BE2C (cell line): ENCODE results near the gene LAIR1.
"Not testable (repeated sequence)": the region's sequence is repeated elsewhere in the genome, so short reads cannot be mapped to it uniquely, and the experiment has no call there.

ENCODE experiments used
- DNase-seq: peaks from one replicate; pipeline ENCODE4 v3.0.0-alpha.2; 2020
- H3K27me3 ChIP-seq: fragments of 250-450 bp; sonication (Bioruptor Pico); 2 replicates; pipeline ENCODE4 v1.5.1; 2020; ENCODE audit warnings: mild to moderate bottlenecking
- H3K36me3 ChIP-seq: fragments of 250-450 bp; sonication (Bioruptor Pico); 2 replicates; pipeline ENCODE4 v1.5.1; 2020; ENCODE audit warnings: mild to moderate bottlenecking
- H3K4me1 ChIP-seq: fragments of 250-450 bp; sonication (Bioruptor Pico); 2 replicates; pipeline ENCODE4 v1.5.1; 2020
- H3K4me3 ChIP-seq: 2 replicates; pipeline ENCODE4 v1.5.1; 2011; ENCODE audit warnings: low read depth, low read length
- H3K9me3 ChIP-seq: fragments of 250-450 bp; sonication (Bioruptor Pico); 2 replicates; pipeline ENCODE4 v1.5.1; 2020
- CTCF ChIP-seq: IDR thresholded peaks from 2 replicates; pipeline ENCODE4 v1.5.1; 2012; ENCODE audit warnings: mild to moderate bottlenecking, low read depth, low read length

The LAIR1 gene

DNA sequence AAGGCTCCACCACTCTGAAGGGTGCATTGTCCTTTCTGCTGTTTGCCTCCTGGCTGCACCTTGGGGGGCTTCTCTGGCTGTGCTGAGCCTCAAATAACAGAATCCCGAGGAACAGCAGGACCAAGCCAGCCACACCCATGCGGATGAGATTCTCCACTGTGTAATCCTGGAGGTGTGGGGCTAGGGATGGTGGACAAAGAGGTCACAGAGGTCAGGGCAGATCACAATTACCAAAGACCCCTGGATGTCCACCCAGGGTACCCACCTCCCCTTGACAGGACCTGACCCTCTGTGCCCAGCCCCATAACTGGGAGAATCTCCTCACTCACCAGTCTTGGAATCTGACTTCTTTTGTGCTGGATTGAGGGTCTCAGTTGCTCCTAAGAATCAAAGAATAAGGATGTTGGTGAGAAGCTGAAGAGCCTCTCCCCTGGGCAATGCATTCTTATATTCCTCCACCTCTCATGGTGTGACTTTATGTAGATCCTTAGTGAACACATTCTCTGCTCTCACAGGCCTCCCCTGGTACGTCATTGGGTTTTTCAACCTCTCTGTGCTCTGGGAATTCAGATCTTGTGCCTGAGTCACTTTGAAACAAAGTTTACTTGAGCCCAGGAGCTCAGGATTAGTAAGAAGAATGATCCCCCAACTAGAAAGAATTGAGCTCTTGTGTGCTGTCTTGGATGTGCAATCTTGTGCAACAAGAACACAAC is 31.0 kb downstream of the LAIR1 start:
- H3K36me3 ChIP-seq = no peaks in the 10 kb centered on the region
- TF ChIP-seq CTCF = no peak
- H3K9me3 ChIP-seq = no peaks in the 10 kb centered on the region
- no peak overlapping the region for H3K4me3 ChIP-seq
- no peaks in the 10 kb centered on the region for H3K4me1 ChIP-seq
- no peak for DNase-seq
- H3K27me3 ChIP-seq = peaks cover 29% of the 10 kb centered on the region

DNA sequence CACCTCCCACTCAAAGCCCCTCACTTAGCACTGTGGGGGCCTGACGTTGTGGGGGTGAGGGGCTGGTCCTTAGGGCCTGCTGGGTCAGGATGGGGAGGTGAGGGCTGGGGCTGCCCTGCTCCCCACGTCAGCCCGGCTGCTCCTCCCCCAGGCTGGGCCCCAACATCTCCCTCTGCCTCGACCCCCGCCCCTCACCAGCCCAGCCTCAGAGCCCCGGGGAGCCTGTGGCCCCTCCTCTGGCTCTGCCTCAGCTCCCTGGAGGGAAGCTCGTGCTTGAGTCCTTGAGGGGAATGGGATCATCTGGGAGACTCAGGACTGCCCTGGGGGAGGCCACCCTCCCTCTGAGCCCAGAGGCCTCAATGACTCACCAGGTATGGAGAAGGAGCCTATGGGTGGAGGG is 32.6 kb downstream of the LAIR1 start:
- H3K27me3 ChIP-seq = peaks cover 15% of the 10 kb centered on the region
- H3K4me3 ChIP-seq = no peak overlapping the region
- H3K4me1 ChIP-seq = no peaks in the 10 kb centered on the region
- TF ChIP-seq CTCF = no peak
- no peaks in the 10 kb centered on the region for H3K9me3 ChIP-seq
- no peaks in the 10 kb centered on the region for H3K36me3 ChIP-seq
- no peak for DNase-seq

DNA sequence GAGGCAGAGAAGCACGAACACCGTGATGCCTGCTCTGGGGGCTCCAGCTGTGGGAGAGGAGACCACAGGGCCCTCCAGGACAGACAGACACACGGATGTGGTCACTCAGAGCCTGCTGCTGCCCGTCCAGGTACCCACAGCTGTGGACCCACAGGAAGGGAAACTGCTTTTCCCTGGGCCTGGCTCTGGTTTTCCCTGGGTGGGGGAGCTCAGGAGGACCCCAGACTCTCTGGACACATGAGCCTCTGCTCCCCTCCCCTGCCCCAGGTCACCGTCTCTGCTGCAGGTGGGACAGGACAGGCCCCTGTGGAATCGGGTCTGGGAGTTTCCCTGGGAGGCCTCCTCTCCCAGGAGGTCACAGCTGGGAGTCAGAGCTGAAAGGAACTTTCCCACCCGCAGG is 33.1 kb downstream of the LAIR1 start:
- Histone ChIP-seq H3K4me3 (no peak overlapping the region), H3K27me3 (peaks cover 13% of the 10 kb centered on the region), H3K36me3 (no peaks in the 10 kb centered on the region), H3K4me1 (no peaks in the 10 kb centered on the region), H3K9me3 (no peaks in the 10 kb centered on the region)
- DNase-seq = no peak
- TF ChIP-seq CTCF = no peak

GRCh38 chr19:54329476-54330165 is 35.1 kb downstream of the LAIR1 start:
- Histone ChIP-seq H3K4me3 (no peak overlapping the region), H3K36me3 (no peaks in the 10 kb centered on the region), H3K9me3 (no peaks in the 10 kb centered on the region), H3K4me1 (no peaks in the 10 kb centered on the region), H3K27me3 (peaks cover 7% of the 10 kb centered on the region)
- TF ChIP-seq CTCF = no peak
- no peak for DNase-seq

DNA sequence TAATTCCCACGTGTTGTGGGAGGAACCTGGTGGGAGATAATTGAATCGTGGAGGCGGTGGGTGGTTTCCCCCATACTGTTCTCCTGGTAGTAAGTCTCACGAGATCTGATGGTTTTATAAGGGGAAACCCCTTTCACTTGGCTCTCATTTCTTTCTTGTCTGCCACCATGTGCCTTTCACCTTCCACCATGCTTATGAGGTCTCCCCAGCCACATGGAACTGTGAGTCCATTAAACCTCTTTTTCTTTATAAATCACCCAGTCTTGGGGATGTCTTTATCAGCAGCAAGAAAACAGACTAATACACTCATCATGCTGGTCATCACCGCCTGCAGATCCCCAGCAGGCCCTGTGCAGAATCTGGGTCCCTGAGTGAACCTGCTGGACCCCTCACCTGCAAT is 36.0 kb downstream of the LAIR1 start:
- H3K4me3 ChIP-seq, H3K4me1 ChIP-seq, H3K27me3 ChIP-seq, H3K9me3 ChIP-seq, H3K36me3 ChIP-seq, DNase-seq: not testable (repeated sequence)

GRCh38 chr19:54325631-54326030 is 39.1 kb downstream of the LAIR1 start:
- Histone ChIP-seq H3K36me3 (no peaks in the 10 kb centered on the region), H3K27me3 (peaks cover 12% of the 10 kb centered on the region)
- DNase-seq = no peak

More at GRCh38 chr19:54325631-54326030, 39.1 kb downstream of the LAIR1 start:
- Histone ChIP-seq H3K4me1 (no peaks in the 10 kb centered on the region), H3K4me3 (no peak overlapping the region), H3K9me3 (no peaks in the 10 kb centered on the region)
- no peak for TF ChIP-seq CTCF
